Neuron (in vitro differentiated cells): Measurements from ENCODE around the gene SLC5A9.
"Not testable (repeated sequence)": the region's sequence is repeated elsewhere in the genome, so short reads cannot be mapped to it uniquely, and the experiment has no call there.

Experiments
- H2AFZ ChIP-seq: one replicate; pipeline ENCODE4 v1.6.1; 2013; ENCODE audit warnings: low read depth, mild to moderate bottlenecking, inconsistent platforms, low read length, moderate library complexity
- H3K27me3 ChIP-seq: one replicate; pipeline ENCODE4 v1.6.1; 2013; ENCODE audit warnings: low read length; ENCODE audit not compliant: insufficient read depth
- H3K36me3 ChIP-seq: one replicate; pipeline ENCODE4 v1.6.1; 2013; ENCODE audit warnings: low read length; ENCODE audit not compliant: insufficient read depth
- H3K4me1 ChIP-seq: one replicate; pipeline ENCODE4 v1.6.1; 2013; ENCODE audit warnings: low read length; ENCODE audit not compliant: insufficient read depth
- H3K4me3 ChIP-seq: 2 replicates; pipeline ENCODE4 v1.5.1; 2013; ENCODE audit warnings: mild to moderate bottlenecking, low read length, moderate library complexity
- H3K9me3 ChIP-seq: one replicate; pipeline ENCODE4 v1.6.1; 2013; ENCODE audit warnings: low read length

SLC5A9 gene

GRCh38 chr1:48261881-48262400 is 39.4 kb downstream of the SLC5A9 start:
- H3K4me3 ChIP-seq: no peak overlapping the region
- no peaks in the 10 kb centered on the region for H3K36me3 ChIP-seq
- H3K9me3 ChIP-seq: no peaks in the 10 kb centered on the region
- no peak overlapping the region for H2AFZ ChIP-seq
- no peaks in the 10 kb centered on the region for H3K4me1 ChIP-seq
- H3K27me3 ChIP-seq: no peaks in the 10 kb centered on the region

- peaks cover 3% of the 10 kb centered on the region for H3K9me3 ChIP-seq
- H3K4me3 ChIP-seq: no peak overlapping the region
- no peak overlapping the region for H2AFZ ChIP-seq
- no peaks in the 10 kb centered on the region for H3K27me3 ChIP-seq
- no peaks in the 10 kb centered on the region for H3K4me1 ChIP-seq
- no peaks in the 10 kb centered on the region for H3K36me3 ChIP-seq
Observed at GRCh38 chr1:48263041-48263440, 40.5 kb downstream of the SLC5A9 start.

GRCh38 chr1:48266576-48266975 is 44.1 kb downstream of the SLC5A9 start:
- Histone ChIP-seq H3K4me1 (no peaks in the 10 kb centered on the region), H2AFZ (no peak overlapping the region), H3K36me3 (no peaks in the 10 kb centered on the region), H3K9me3 (peaks cover 3% of the 10 kb centered on the region), H3K27me3 (no peaks in the 10 kb centered on the region), H3K4me3 (no peak overlapping the region)

GRCh38 chr1:48277437-48277836 is 54.9 kb downstream of the SLC5A9 start:
- H2AFZ ChIP-seq, H3K4me1 ChIP-seq, H3K9me3 ChIP-seq, H3K36me3 ChIP-seq, H3K27me3 ChIP-seq, H3K4me3 ChIP-seq: not testable (repeated sequence)

- H3K4me3 ChIP-seq, H2AFZ ChIP-seq, H3K9me3 ChIP-seq, H3K36me3 ChIP-seq, H3K27me3 ChIP-seq, H3K4me1 ChIP-seq: not testable (repeated sequence)
Observed at GRCh38 chr1:48282329-48282728, 59.8 kb downstream of the SLC5A9 start.

GRCh38 chr1:48284696-48285420 is 62.3 kb downstream of the SLC5A9 start:
- H2AFZ ChIP-seq, H3K4me1 ChIP-seq, H3K36me3 ChIP-seq, H3K9me3 ChIP-seq, H3K27me3 ChIP-seq, H3K4me3 ChIP-seq: not testable (repeated sequence)

- Histone ChIP-seq H3K36me3 (no peaks in the 10 kb centered on the region), H3K4me1 (no peaks in the 10 kb centered on the region), H3K9me3 (no peaks in the 10 kb centered on the region), H2AFZ (no peak overlapping the region), H3K27me3 (no peaks in the 10 kb centered on the region), H3K4me3 (no peak overlapping the region)
Observed at GRCh38 chr1:48285525-48285924, 63.0 kb downstream of the SLC5A9 start.

- H3K4me1 ChIP-seq: no peaks in the 10 kb centered on the region
- H2AFZ ChIP-seq: no peak overlapping the region
- H3K36me3 ChIP-seq: no peaks in the 10 kb centered on the region
- H3K9me3 ChIP-seq: no peaks in the 10 kb centered on the region
- no peaks in the 10 kb centered on the region for H3K27me3 ChIP-seq
- no peak overlapping the region for H3K4me3 ChIP-seq
Observed at GRCh38 chr1:48291421-48291820, 68.9 kb downstream of the SLC5A9 start.

GRCh38 chr1:48292706-48293105 is 70.2 kb downstream of the SLC5A9 start:
- Histone ChIP-seq H3K4me3 (no peak overlapping the region), H3K27me3 (no peaks in the 10 kb centered on the region), H3K9me3 (no peaks in the 10 kb centered on the region), H2AFZ (no peak overlapping the region), H3K4me1 (no peaks in the 10 kb centered on the region), H3K36me3 (no peaks in the 10 kb centered on the region)

- H3K4me1 ChIP-seq, H3K36me3 ChIP-seq, H2AFZ ChIP-seq, H3K9me3 ChIP-seq, H3K27me3 ChIP-seq, H3K4me3 ChIP-seq: not testable (repeated sequence)
Observed at GRCh38 chr1:48294094-48294493, 71.6 kb downstream of the SLC5A9 start.

GRCh38 chr1:48294656-48295055 is 72.1 kb downstream of the SLC5A9 start:
- no peaks in the 10 kb centered on the region for H3K36me3 ChIP-seq
- no peak overlapping the region for H3K4me3 ChIP-seq
- H3K9me3 ChIP-seq: no peaks in the 10 kb centered on the region
- no peaks in the 10 kb centered on the region for H3K4me1 ChIP-seq
- no peaks in the 10 kb centered on the region for H3K27me3 ChIP-seq
- H2AFZ ChIP-seq: no peak overlapping the region
